ENCODE measurements around the gene CNTN5.

The CNTN5 gene

GRCh38 chr11:100105255-100105981 is 1084.7 kb downstream of the CNTN5 start:
- no peak for DNase-seq

DNA sequence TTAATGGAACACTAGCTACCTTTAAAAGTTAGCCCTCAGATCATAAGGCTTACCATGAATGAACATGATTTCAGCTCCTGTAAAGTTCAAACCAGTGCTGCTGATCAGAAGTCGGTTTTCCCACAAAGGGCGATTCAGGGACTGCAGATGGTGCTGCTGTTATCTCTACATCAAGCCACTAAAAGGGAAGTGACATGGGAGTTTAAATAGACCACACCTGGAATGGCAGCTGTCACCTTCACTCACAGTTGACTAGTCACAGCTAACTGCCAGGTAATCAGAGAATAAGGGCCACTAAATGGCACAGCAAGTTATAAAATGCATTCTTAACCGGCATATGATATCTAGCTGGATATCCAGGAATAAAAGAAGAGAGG is 1085.2 kb downstream of the CNTN5 start:
- no peak for DNase-seq

GRCh38 chr11:100119176-100119575 is 1098.4 kb downstream of the CNTN5 start:
- DNase-seq: no peak

DNA sequence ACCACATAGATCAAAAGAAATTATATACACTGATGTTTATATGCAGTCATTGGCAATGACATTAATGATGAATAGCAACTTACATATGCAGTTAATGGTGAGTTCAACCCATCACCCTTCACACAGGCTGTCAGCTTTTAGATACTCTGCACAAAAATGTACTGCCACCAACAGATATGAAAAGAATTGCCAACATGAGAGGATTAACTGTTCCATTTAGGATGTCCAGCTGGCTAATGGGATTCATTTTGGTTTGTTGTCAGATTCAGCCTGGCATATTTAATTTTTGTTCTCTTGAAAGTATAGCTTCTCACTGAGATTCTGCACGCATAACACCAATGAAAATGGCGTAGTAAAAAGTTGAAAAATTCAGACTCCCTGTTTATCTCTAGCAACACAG is 1112.4 kb downstream of the CNTN5 start:
- DNase-seq: no peak

GRCh38 chr11:100141201-100141600 is 1120.5 kb downstream of the CNTN5 start:
- no peak for DNase-seq

DNA sequence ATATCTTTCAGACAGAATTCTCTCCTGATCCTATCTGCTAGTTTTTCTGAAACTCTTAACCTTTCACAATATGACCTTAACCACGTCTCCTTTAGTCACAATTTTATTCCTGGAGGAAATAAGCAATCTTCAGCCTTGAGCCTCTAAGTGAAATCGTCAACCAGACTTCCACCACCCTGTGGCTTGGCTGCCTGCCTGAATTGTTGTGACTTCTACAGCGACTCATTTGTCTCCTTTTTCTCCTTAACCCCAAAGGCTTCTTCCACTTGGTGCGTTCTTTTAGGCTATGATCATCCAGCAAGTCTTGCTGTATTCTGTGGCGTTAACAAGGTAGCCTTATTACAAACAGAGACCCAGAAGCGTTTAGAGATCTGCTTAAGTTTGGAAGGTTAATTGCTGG is 1131.2 kb downstream of the CNTN5 start:
- peak; percentile 3 for DNase-seq

DNA sequence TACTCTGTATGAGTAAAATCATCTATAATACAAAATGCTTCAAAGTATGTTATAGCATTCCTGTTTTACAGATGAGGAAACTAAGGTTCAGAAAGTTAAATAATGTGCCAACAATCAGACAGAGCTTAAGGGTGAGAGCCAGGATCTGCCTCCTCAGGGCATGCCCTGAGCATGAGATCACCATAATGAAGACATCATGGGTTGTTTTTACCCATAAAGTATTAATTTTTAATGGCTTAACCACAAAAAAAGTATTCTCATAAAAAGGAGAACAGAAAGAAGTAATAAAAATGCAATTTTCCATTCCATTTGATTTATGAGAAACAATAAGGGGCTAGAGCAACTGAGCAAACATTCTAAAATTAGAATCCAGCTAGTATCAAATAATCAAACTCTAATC is 1132.0 kb downstream of the CNTN5 start:
- no peak for DNase-seq

- DNase-seq: no peak
Measured at GRCh38 chr11:100163471-100163870, 1142.7 kb downstream of the CNTN5 start.

GRCh38 chr11:100174881-100175280 is 1154.1 kb downstream of the CNTN5 start:
- DNase-seq: no peak

- no peak for DNase-seq
Measured at GRCh38 chr11:100176456-100176855, 1155.7 kb downstream of the CNTN5 start.

GRCh38 chr11:100177651-100178050 is 1156.9 kb downstream of the CNTN5 start:
- no peak for DNase-seq

- no peak for DNase-seq
Measured at GRCh38 chr11:100182350-100182749, 1161.6 kb downstream of the CNTN5 start.

DNA sequence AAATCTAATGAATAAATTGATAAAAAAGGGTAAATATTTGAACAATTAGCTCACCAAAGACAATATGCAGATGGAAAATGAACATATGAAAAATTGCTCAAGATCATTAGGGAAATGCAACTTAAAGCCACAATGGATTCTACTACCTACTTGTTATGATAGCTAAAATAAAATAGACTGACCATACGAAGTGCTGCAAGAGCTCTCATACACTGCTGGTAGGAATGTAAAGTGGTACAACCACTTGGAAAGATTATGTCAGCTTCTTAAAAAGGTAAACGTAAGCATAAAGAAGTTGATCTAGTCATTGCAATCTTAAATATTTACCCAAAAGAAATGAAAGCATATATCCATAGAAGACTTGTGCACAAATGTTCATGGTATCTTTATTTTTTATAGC is 1162.2 kb downstream of the CNTN5 start:
- DNase-seq: no peak

- no peak for DNase-seq
Measured at GRCh38 chr11:100185588-100185987, 1164.8 kb downstream of the CNTN5 start.

- DNase-seq: no peak
Measured at GRCh38 chr11:100188137-100188783, 1167.5 kb downstream of the CNTN5 start.

DNA sequence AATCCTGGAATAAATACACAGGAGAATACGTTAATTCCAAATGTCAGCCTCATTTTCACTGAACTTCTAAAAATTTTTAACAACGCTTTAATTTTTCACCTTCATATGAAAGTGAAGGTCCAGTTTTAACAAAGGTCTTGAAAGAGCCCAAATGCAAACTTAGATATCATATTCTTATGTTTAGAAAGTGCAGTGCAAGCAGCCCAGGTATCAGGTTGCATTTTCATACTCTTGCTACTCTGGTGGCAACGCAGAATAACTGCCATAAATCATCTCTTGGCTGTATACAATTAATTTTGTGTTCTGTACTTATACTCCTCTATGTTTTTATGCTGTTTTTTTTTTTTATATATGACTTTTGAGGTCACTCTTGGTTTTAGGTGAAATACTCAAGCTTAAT is 1169.6 kb downstream of the CNTN5 start:
- no peak for DNase-seq

GRCh38 chr11:100192181-100192580 is 1171.4 kb downstream of the CNTN5 start:
- DNase-seq: no peak

DNA sequence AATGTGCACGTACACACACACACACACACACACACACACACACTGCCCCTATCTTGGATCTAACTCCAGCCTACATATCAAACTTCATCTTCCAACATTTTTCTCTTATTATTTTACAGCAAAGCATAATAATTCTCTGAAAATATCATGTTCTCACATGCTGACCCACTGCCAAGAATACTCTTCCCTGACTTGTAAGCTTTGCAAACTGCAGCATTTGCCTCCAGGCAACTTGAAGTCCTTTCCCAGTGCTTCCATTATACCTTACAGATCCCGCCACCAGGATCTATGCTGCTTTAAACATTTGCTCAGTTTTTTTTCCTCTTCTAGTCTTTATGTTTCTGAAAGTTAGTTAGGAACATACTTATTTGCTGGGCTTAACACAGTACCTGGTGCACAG is 1183.0 kb downstream of the CNTN5 start:
- DNase-seq: no peak

DNA sequence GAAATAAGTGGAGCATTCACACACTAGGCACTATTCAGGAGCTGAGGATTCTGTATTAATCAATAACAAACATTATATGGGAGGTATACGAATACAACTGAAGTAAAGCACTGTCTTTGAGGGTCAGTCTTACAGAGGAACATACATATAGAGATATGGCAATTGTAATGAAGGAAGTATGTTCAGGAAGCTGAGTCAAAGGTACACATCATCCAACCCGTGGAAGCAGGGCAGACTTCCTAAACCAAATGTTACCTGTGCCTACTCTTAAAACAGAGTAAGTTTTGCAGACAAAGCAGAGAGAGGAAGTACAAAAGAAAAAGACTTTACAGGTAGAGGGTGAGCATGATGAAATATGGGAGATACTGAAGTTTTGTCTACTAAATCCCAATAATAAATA is 1185.2 kb downstream of the CNTN5 start:
- DNase-seq: no peak

- peak; percentile 1 for DNase-seq
Measured at GRCh38 chr11:100208207-100208606, 1187.5 kb downstream of the CNTN5 start.

- DNase-seq: no peak
Measured at GRCh38 chr11:100214791-100215190, 1194.0 kb downstream of the CNTN5 start.

DNA sequence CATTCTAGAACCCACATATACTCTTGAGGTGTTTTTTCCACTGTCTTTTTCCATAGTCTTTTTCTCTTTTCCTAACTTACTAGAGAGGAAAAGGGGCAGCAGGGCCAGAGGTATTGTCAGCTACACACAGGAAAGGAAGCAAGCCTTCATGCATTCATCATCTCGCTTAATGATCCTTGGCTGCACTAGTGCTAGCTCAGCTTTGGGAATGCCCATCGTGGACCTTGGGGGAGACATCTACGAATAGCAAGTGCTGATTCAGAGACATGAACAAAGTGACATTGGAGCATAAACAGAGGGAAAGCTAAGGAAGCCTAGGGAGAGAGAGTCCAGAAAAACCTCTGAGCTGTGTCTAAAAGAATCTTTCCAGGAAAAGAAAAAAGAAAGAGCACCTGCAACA is 1200.1 kb downstream of the CNTN5 start:
- DNase-seq: no peak

DNA sequence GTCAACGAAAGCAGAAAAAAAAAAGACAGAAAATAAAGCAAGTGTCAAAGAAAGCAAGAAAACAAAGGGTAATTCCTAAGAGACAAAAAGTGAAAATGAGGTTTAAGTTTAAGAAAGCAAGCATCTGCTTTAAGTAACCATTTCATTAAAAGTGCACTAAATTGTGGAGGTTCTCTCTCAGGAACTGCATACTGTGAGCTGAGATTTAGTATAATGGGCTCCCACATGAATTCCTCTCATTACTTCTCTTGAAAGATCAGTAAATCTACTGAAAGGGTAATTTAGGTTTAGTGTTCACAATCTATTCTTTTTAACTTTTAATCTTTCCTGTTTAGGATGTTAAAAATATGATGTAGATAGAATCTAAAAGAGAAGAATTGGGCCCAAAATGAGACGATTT is 1201.0 kb downstream of the CNTN5 start:
- DNase-seq: no peak

GRCh38 chr11:100224541-100225034 is 1203.8 kb downstream of the CNTN5 start:
- no peak for DNase-seq

Data from fibroblast of skin of abdomen (primary cell).